ENCODE data around the gene RECK.

DNA sequence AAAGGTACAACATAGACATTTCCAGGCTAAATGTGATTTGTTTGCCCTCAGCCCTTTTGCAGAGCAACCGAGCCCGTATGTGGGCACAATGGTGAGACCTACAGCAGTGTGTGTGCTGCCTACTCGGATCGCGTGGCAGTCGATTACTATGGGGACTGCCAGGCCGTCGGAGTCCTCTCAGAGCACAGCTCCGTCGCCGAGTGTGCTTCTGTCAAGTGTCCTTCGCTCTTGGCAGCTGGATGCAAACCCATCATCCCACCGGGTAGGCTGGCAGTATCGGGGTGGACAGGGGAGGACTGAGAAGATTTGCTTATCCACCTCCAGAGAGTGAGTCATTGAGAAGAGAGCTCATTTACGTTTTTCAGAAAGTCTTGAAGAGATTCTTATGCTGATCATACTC, 82.0 kb downstream of the RECK start:
- TF ChIP-seq, protein P1, sequence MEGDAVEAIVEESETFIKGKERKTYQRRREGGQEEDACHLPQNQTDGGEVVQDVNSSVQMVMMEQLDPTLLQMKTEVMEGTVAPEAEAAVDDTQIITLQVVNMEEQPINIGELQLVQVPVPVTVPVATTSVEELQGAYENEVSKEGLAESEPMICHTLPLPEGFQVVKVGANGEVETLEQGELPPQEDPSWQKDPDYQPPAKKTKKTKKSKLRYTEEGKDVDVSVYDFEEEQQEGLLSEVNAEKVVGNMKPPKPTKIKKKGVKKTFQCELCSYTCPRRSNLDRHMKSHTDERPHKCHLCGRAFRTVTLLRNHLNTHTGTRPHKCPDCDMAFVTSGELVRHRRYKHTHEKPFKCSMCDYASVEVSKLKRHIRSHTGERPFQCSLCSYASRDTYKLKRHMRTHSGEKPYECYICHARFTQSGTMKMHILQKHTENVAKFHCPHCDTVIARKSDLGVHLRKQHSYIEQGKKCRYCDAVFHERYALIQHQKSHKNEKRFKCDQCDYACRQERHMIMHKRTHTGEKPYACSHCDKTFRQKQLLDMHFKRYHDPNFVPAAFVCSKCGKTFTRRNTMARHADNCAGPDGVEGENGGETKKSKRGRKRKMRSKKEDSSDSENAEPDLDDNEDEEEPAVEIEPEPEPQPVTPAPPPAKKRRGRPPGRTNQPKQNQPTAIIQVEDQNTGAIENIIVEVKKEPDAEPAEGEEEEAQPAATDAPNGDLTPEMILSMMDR (IDR thresholded peaks at IDR 0.05; ENCODE audit: low read length): no peak
- TF ChIP-seq EZH2 (optimal IDR thresholded peaks at IDR 0.05; ENCODE audit: low read depth, low read length) (no peak), EZH2phosphoT487 (IDR thresholded peaks at IDR 0.05; ENCODE audit: low read length) (no peak)

Data from MM.1S (cell line).